ENCODE measurements around the gene COL2A1. TPM values are rescaled to one million over a fixed set of nuclear protein-coding genes. Genes with fewer than 3 reads are reported as not detected.

COL2A1 gene
- total RNA-seq, 2 donors from 2014 or later, result not detected

- Mint-ChIP-seq H3K27me3 (peaks cover 22% of the 10 kb centered on the region), H3K4me3 (no peak overlapping the region), H3K36me3 (ENCODE audit: low read depth) (no peaks in the 10 kb centered on the region)
Measured at GRCh38 chr12:47993491-47993890, 10.8 kb downstream of the COL2A1 start.

GRCh38 chr12:47992776-47993175 is 11.5 kb downstream of the COL2A1 start:
- H3K27me3 Mint-ChIP-seq, result peaks cover 15% of the 10 kb centered on the region
- H3K4me1 Mint-ChIP-seq, result peaks cover 9% of the 10 kb centered on the region

More at GRCh38 chr12:47993491-47993890, 10.8 kb downstream of the COL2A1 start:
- no peaks in the 10 kb centered on the region for H3K9me3 Mint-ChIP-seq
- no peak for ATAC-seq (replicated peaks)
- no peak overlapping the region for H3K27ac Mint-ChIP-seq
- peaks cover 9% of the 10 kb centered on the region for H3K4me1 Mint-ChIP-seq

GRCh38 chr12:47991106-47992061 is 12.9 kb downstream of the COL2A1 start:
- Mint-ChIP-seq H3K4me3 (no peak overlapping the region), H3K9me3 (no peaks in the 10 kb centered on the region), H3K36me3 (ENCODE audit: low read depth) (no peaks in the 10 kb centered on the region), H3K27me3 (peaks cover 12% of the 10 kb centered on the region), H3K27ac (no peak overlapping the region), H3K4me1 (peaks cover 9% of the 10 kb centered on the region)
- ATAC-seq (replicated peaks), result no peak

More at GRCh38 chr12:47992776-47993175, 11.5 kb downstream of the COL2A1 start:
- H3K27ac Mint-ChIP-seq, result no peak overlapping the region
- no peak overlapping the region for H3K4me3 Mint-ChIP-seq
- no peak for ATAC-seq (replicated peaks)
- H3K9me3 Mint-ChIP-seq, result no peaks in the 10 kb centered on the region
- no peaks in the 10 kb centered on the region for H3K36me3 Mint-ChIP-seq (ENCODE audit: low read depth)

GRCh38 chr12:47990351-47991105 is 13.7 kb downstream of the COL2A1 start:
- H3K4me3 Mint-ChIP-seq, result peak overlapping the region; percentile 52
- no peaks in the 10 kb centered on the region for H3K36me3 Mint-ChIP-seq (ENCODE audit: low read depth)
- peaks cover 9% of the 10 kb centered on the region for H3K4me1 Mint-ChIP-seq
- peak; percentile 96 for ATAC-seq (replicated peaks)
- H3K27me3 Mint-ChIP-seq, result peaks cover 10% of the 10 kb centered on the region
- no peaks in the 10 kb centered on the region for H3K9me3 Mint-ChIP-seq
- H3K27ac Mint-ChIP-seq, result peak overlapping the region; percentile 61

- H3K27ac Mint-ChIP-seq, result peak overlapping the region; percentile 61
- H3K27me3 Mint-ChIP-seq, result peaks cover 4% of the 10 kb centered on the region
- no peaks in the 10 kb centered on the region for H3K36me3 Mint-ChIP-seq (ENCODE audit: low read depth)
- no peak for ATAC-seq (replicated peaks)
- H3K4me3 Mint-ChIP-seq, result peak overlapping the region; percentile 52
- peaks cover 9% of the 10 kb centered on the region for H3K4me1 Mint-ChIP-seq
- H3K9me3 Mint-ChIP-seq, result no peaks in the 10 kb centered on the region
Measured at GRCh38 chr12:47989666-47990065, 14.6 kb downstream of the COL2A1 start.

GRCh38 chr12:47989023-47989417 is 15.3 kb downstream of the COL2A1 start:
- Mint-ChIP-seq H3K27me3 (no peaks in the 10 kb centered on the region), H3K9me3 (no peaks in the 10 kb centered on the region), H3K36me3 (ENCODE audit: low read depth) (no peaks in the 10 kb centered on the region), H3K4me3 (no peak overlapping the region), H3K27ac (no peak overlapping the region), H3K4me1 (peaks cover 9% of the 10 kb centered on the region)
- ATAC-seq (replicated peaks), result no peak

GRCh38 chr12:47988073-47989022 is 15.9 kb downstream of the COL2A1 start:
- H3K36me3 Mint-ChIP-seq (ENCODE audit: low read depth), result no peaks in the 10 kb centered on the region
- no peaks in the 10 kb centered on the region for H3K27me3 Mint-ChIP-seq
- H3K9me3 Mint-ChIP-seq, result no peaks in the 10 kb centered on the region
- no peak overlapping the region for H3K27ac Mint-ChIP-seq
- no peak for ATAC-seq (replicated peaks)
- peaks cover 9% of the 10 kb centered on the region for H3K4me1 Mint-ChIP-seq
- no peak overlapping the region for H3K4me3 Mint-ChIP-seq

- Mint-ChIP-seq H3K27ac (no peak overlapping the region), H3K4me3 (no peak overlapping the region), H3K9me3 (no peaks in the 10 kb centered on the region), H3K27me3 (no peaks in the 10 kb centered on the region), H3K4me1 (peaks cover 9% of the 10 kb centered on the region), H3K36me3 (ENCODE audit: low read depth) (no peaks in the 10 kb centered on the region)
- no peak for ATAC-seq (replicated peaks)
Measured at GRCh38 chr12:47987411-47988072, 16.7 kb downstream of the COL2A1 start.

GRCh38 chr12:47986832-47987231 is 17.4 kb downstream of the COL2A1 start:
- Mint-ChIP-seq H3K4me1 (peaks cover 9% of the 10 kb centered on the region), H3K27ac (no peak overlapping the region), H3K4me3 (no peak overlapping the region), H3K9me3 (no peaks in the 10 kb centered on the region), H3K36me3 (ENCODE audit: low read depth) (no peaks in the 10 kb centered on the region), H3K27me3 (no peaks in the 10 kb centered on the region)
- no peak for ATAC-seq (replicated peaks)

- Mint-ChIP-seq H3K4me1 (peaks cover 9% of the 10 kb centered on the region), H3K4me3 (no peak overlapping the region), H3K9me3 (no peaks in the 10 kb centered on the region), H3K27me3 (no peaks in the 10 kb centered on the region), H3K36me3 (ENCODE audit: low read depth) (no peaks in the 10 kb centered on the region), H3K27ac (no peak overlapping the region)
- ATAC-seq (replicated peaks), result no peak
Measured at GRCh38 chr12:47986291-47986660, 18.0 kb downstream of the COL2A1 start.

- Mint-ChIP-seq H3K4me1 (peaks cover 9% of the 10 kb centered on the region), H3K9me3 (no peaks in the 10 kb centered on the region), H3K27me3 (peaks cover under 1% of the 10 kb centered on the region), H3K4me3 (no peak overlapping the region), H3K36me3 (ENCODE audit: low read depth) (no peaks in the 10 kb centered on the region), H3K27ac (no peak overlapping the region)
- no peak for ATAC-seq (replicated peaks)
Measured at GRCh38 chr12:47985596-47986290, 18.5 kb downstream of the COL2A1 start.

GRCh38 chr12:47984331-47984801 is 19.9 kb downstream of the COL2A1 start:
- H3K9me3 Mint-ChIP-seq, result no peaks in the 10 kb centered on the region
- ATAC-seq (replicated peaks), result no peak
- peaks cover 3% of the 10 kb centered on the region for H3K27me3 Mint-ChIP-seq
- no peaks in the 10 kb centered on the region for H3K36me3 Mint-ChIP-seq (ENCODE audit: low read depth)
- no peaks in the 10 kb centered on the region for H3K4me1 Mint-ChIP-seq
- H3K4me3 Mint-ChIP-seq, result no peak overlapping the region
- H3K27ac Mint-ChIP-seq, result no peak overlapping the region

GRCh38 chr12:47983541-47984115 is 20.6 kb downstream of the COL2A1 start:
- Mint-ChIP-seq H3K27ac (no peak overlapping the region), H3K27me3 (peaks cover 3% of the 10 kb centered on the region), H3K4me3 (no peak overlapping the region), H3K36me3 (ENCODE audit: low read depth) (no peaks in the 10 kb centered on the region), H3K9me3 (no peaks in the 10 kb centered on the region), H3K4me1 (peaks cover 5% of the 10 kb centered on the region)
- ATAC-seq (replicated peaks), result no peak

Data from activated T-helper 17 cell treated with anti-CD3 and anti-CD28 coated beads, Interleukin-2, amount 50 U/mL, for 72 hours (primary cell).